ENCODE measurements around the gene JMJD1C. TPM values are rescaled to one million over a fixed set of nuclear protein-coding genes. Genes with fewer than 3 reads are reported as not detected.
"Not testable (repeated sequence)": the region's sequence is repeated elsewhere in the genome, so short reads cannot be mapped to it uniquely, and the experiment has no call there.

JMJD1C gene
- polyA plus RNA-seq, 3 donors = 96.7 to 112 (median 108) TPM

DNA sequence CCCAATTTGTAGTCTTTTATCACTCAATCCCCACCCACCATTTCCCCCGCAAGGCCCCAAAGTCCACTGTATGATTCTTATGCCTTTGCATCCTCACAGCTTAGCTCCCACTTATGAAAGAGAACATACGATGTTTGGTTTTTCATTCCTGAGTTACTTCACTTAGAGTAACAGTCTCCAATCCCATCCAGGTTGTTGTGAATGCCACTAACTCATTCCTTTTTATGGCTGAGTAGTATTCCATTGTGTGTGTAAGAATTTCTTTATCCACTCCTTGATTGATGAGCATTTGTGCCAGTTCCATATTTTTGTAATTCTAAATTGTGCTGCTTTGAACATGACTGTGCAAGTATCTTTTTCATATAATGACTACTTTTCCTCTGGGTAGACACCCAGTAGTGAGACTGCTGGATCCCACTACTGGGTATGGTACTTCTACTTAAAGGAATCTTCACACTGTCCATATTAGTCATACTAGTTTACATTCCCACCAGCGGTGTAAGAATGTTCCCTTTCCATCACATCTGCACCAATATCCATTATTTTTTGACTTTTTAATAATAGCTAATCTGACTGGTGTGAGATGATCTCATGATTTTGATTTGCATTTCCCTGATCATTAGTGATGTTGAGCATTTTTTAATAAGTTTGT is 152.6 kb downstream of the JMJD1C start:
- DNase-seq (ENCODE audit: low read depth in 3 of 3, low spot score in 2 of 3) = no peak

DNA sequence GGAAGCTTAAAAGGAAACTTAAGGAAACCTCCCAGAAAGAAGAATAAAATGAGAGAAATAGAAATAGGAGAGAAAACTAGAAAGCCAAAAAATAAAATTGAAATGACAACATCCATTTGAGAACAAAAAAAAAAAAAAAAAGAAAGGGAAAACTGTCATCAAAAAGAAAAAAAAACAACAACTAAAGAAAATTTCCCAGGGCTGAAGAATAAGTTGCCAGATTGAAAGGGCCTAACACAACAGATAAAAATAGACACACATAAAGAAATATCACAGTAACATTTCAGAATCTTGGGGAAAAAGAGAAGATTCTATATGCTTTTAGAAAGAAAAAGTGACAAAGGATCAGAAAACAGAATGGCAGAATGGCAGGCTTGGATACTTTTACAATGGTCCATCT is 157.1 kb downstream of the JMJD1C start:
- DNase-seq (ENCODE audit: low read depth in 3 of 3, low spot score in 2 of 3) = no peak

- DNase-seq (ENCODE audit: low read depth in 3 of 3, low spot score in 2 of 3) = no peak
These were observed 161.6 kb downstream of the JMJD1C start for GRCh38 chr10:63304146-63304545.

DNA sequence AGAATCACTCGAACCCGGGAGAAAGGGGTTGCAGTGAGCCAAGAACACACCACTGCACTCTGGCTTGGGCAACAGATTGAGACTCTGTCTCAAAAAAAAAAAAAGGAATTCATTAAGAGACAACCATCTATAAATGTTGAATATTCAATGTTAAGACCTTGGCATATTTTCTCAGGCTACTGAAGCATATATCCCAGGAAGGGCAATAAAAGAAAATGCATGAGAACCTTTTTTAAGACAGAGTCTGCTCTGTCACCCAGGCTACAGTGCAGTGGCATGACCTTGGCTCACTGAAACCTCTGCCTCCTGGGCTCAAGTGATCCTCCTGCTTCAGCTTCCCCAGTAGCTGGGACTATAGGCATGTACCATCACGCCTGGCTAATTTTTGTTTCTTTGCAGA is 165.0 kb downstream of the JMJD1C start:
- DNase-seq (ENCODE audit: low read depth in 3 of 3, low spot score in 2 of 3) = no peak

GRCh38 chr10:63297941-63298340 is 167.8 kb downstream of the JMJD1C start:
- no peak for DNase-seq (ENCODE audit: low read depth in 3 of 3, low spot score in 2 of 3)

DNA sequence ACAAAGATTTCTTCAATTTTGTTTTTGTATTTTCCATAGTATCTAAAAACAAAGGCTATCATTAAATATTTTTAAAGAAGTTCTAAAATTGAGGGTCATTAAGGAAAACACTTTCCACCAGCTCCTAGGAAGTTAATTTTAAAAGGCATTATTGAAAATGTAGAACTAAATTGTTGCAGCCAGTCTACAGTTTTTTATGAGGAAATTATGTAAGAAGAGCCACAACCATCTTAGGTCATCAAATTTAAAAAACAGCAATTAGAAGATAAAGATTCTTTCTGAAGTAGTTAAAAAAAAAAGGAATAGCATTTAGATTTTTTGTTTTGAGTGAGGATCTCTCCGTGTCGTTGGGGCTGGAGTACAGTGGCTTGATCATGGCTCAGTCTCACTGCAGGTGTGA is 171.0 kb downstream of the JMJD1C start:
- no peak for DNase-seq (ENCODE audit: low read depth in 3 of 3, low spot score in 2 of 3)

DNA sequence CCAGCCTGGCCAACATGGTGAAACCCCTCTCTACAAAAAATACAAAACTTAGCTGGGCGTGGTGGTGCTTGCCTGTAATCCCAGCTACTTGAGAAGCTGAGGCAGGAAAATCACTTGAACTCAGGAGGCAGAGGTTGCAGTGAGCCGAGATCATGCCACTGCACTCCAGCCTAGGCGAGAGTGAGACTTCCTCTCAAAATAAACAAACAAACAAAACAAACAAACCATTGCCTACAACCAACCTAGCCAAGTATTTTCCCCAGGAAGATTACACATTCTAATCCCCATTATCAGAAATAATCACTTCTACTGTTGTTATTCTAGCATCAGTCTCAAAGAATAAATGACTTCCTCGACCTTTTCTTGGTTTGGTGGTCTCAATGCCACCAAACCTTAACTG is 172.9 kb downstream of the JMJD1C start:
- not testable (repeated sequence) for DNase-seq (ENCODE audit: low read depth in 3 of 3, low spot score in 2 of 3)

DNA sequence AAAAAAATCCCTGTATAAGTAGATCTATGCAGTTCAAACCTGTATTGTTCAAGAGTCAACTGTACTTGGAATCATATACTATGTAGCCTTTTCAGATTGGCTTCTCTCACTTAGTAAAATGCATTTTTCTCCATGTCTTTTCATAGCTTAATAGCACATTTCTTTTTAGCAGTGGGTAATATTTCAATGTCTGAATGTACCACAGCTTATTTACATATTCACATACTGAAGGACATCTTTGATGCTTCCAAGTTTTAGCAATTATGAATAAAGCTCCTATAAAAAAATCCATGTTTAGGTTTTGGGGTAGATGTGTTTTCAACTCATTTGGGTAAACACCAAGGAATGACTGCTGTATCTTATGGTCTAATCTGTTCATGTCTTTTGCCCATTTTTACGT is 177.6 kb downstream of the JMJD1C start:
- no peak for DNase-seq (ENCODE audit: low read depth in 3 of 3, low spot score in 2 of 3)

GRCh38 chr10:63286754-63287264 is 179.0 kb downstream of the JMJD1C start:
- DNase-seq (ENCODE audit: low read depth in 3 of 3, low spot score in 2 of 3) = no peak

- no peak for DNase-seq (ENCODE audit: low read depth in 3 of 3, low spot score in 2 of 3)
These were observed 179.4 kb downstream of the JMJD1C start for GRCh38 chr10:63286340-63286739.

DNA sequence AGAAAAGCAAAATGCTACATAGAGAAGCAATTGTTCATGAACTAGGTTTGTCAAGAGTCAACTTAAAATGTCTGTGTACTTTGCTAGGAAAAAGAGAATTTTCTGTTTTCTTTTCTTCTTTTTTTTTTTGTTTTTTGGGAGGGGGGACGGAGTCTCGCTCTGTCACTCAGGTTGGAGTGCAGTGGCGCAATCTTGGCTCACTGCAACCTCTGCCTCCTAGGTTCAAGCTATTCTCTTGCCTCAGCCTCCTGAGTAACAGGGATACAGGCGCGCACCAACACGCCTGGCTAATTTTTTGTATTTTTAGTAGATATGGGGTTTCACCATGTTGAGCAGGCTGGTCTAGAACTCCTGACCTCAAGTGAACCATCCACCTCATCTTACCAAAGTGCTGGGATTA is 181.9 kb downstream of the JMJD1C start:
- DNase-seq (ENCODE audit: low read depth in 3 of 3, low spot score in 2 of 3) = not testable (repeated sequence)

DNA sequence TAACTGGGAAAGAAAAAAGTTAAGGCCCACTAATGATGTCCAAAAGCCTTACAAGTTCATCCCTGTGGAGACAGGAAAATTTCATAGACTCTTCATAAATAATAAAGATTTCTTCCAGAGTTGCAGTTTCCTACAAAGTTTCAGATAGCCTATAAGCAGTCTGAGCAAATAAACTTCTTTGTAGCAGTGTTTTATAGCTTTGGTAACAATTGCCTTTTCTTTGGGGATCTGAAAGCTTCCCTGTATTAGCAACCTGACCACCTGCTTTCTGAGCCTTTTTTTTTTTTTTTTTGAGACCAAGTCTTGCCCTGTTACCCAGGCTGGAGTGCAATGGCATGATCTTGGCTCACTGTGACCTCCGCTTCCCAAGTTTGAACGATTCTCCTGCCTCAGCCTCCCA is 182.7 kb downstream of the JMJD1C start:
- DNase-seq (ENCODE audit: low read depth in 3 of 3, low spot score in 2 of 3) = no peak

GRCh38 chr10:63281967-63282366 is 183.8 kb downstream of the JMJD1C start:
- DNase-seq (ENCODE audit: low read depth in 3 of 3, low spot score in 2 of 3) = no peak

DNA sequence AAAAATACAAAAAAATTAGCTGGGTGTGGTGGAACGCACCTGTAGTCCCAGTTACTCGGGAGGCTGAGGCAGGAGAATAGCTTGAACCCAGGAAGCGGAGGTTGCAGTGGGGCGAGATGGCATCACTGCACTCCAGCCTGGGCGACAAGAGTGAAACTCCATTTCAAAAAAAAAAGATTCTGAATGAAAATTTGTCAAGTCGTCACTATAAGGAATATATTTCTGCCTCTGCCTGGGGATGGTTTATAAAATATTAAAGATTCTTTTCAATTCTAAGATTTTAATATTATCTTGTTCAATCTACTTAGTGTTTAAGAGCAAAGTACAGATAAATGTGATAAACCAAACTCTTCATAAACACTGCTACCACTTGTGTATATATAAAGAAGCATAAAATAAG is 185.4 kb downstream of the JMJD1C start:
- no peak for DNase-seq (ENCODE audit: low read depth in 3 of 3, low spot score in 2 of 3)

- DNase-seq (ENCODE audit: low read depth in 3 of 3, low spot score in 2 of 3) = no peak
These were observed 190.7 kb downstream of the JMJD1C start for GRCh38 chr10:63275094-63275493.

- no peak for DNase-seq (ENCODE audit: low read depth in 3 of 3, low spot score in 2 of 3)
These were observed 192.2 kb downstream of the JMJD1C start for GRCh38 chr10:63273577-63273976.

- DNase-seq (ENCODE audit: low read depth in 3 of 3, low spot score in 2 of 3) = peak; percentile 85 to 88 (median 86)
These were observed 196.8 kb downstream of the JMJD1C start for GRCh38 chr10:63268798-63269503.

- DNase-seq (ENCODE audit: low read depth in 3 of 3, low spot score in 2 of 3) = peak in 1 of 3 donors; percentile 52
These were observed 197.5 kb downstream of the JMJD1C start for GRCh38 chr10:63268149-63268797.

GRCh38 chr10:63267414-63268148 is 198.2 kb downstream of the JMJD1C start:
- peak in 2 of 3 donors; percentile 69 to 79 for DNase-seq (ENCODE audit: low read depth in 3 of 3, low spot score in 2 of 3)

- DNase-seq (ENCODE audit: low read depth in 3 of 3, low spot score in 2 of 3) = no peak
These were observed 199.1 kb downstream of the JMJD1C start for GRCh38 chr10:63266391-63267316.
